GM12878 (cell line): Measurements from ENCODE around the gene PROM1. TPM values are rescaled to one million over a fixed set of nuclear protein-coding genes. Genes with fewer than 3 reads are reported as not detected.

Experiments used
- ATAC-seq: fragments of 200-7000 bp; cut with Tn5 transposase; 3 replicates; pipeline ENCODE4 v1.9.1; 2020; ENCODE audit warnings: mild to moderate bottlenecking, moderate library complexity
- BruUV-seq: library from RNA; stranded (reverse); fragments of 400-500 nt; replicated peaks from 2 replicates; lab custom pipeline; 2021; lab: Mats Ljungman, UMichigan
- CTCF ChIA-PET: fragments of 300-600 bp; sonication (Branson Sonifier 250); formaldehyde crosslinking; extraction: SDS; loops from one replicate; lab custom pipeline; 2021; ENCODE audit warnings: inconsistent platforms; lab: Yijun Ruan, JAX
- POLR2A ChIA-PET: fragments of 350-600 bp; formaldehyde crosslinking; extraction: SDS; loops from one replicate; lab custom pipeline; 2021; ENCODE audit warnings: inconsistent platforms; lab: Charles Lee
- RAD21 ChIA-PET: fragments of 300-600 bp; sonication (Branson Sonifier 250); formaldehyde crosslinking; loops from one replicate; lab custom pipeline; 2023; ENCODE audit warnings: antibody characterized with exemption; ENCODE audit not compliant: unreplicated experiment; lab: Charles Lee
- SMC1A ChIA-PET: fragments of 300-600 bp; sonication (Branson Sonifier 250); formaldehyde crosslinking; loops from one replicate; lab custom pipeline; 2023; ENCODE audit not compliant: unreplicated experiment, uncharacterized antibody; lab: Charles Lee
- DNase-seq: peaks from one replicate; pipeline ENCODE4 v3.0.0-alpha.2; 2011; ENCODE audit warnings: low read depth, low spot score
- FAIRE-seq: peaks from 3 replicates; lab custom pipeline; 2011; peaks lifted over from hg19 to GRCh38; lab: Jason Lieb, UNC
- H2AFZ ChIP-seq: 2 replicates; pipeline ENCODE4 v1.6.0; 2011; ENCODE audit warnings: low read depth, low read length, control low read depth; ENCODE audit not compliant: control insufficient read depth
- H3K27ac ChIP-seq: 2 replicates; pipeline ENCODE4 v1.5.1; 2011; ENCODE audit warnings: control low read depth; ENCODE audit not compliant: control insufficient read depth, insufficient read depth
- H3K27me3 ChIP-seq, 2 experiments: replicated peaks in 1 of 2; 2 replicates each; pipeline versions ENCODE4 v1.6.0 to v1.6.1; 2011; ENCODE audit warnings: low read length in 1 of 2; ENCODE audit not compliant: control insufficient read depth in 2 of 2, insufficient read depth in 2 of 2
- H3K36me3 ChIP-seq, 2 experiments: 2 replicates each; pipeline ENCODE4 v1.5.1; 2011; ENCODE audit warnings: low read length in 1 of 2; ENCODE audit not compliant: control insufficient read depth in 2 of 2, insufficient read depth in 2 of 2
- H3K4me1 ChIP-seq: 2 replicates; pipeline ENCODE4 v1.6.1; 2011; ENCODE audit warnings: mild to moderate bottlenecking, low read length, moderate library complexity, mixed read lengths; ENCODE audit not compliant: control insufficient read depth, insufficient read depth
- H3K4me2 ChIP-seq: 2 replicates; pipeline ENCODE4 v1.6.0; 2011; ENCODE audit warnings: control low read depth; ENCODE audit not compliant: control insufficient read depth, insufficient read depth
- H3K4me3 ChIP-seq: fragments of 200-600 bp; sonication (generic); 2 replicates; pipeline ENCODE4 v1.5.1; 2016
- H3K79me2 ChIP-seq: 2 replicates; pipeline ENCODE4 v1.6.0; 2011; ENCODE audit warnings: low read length; ENCODE audit not compliant: control insufficient read depth, insufficient read depth
- H3K9ac ChIP-seq: 2 replicates; pipeline ENCODE4 v1.8.0; 2011; ENCODE audit warnings: low read length, control low read depth, mixed read lengths; ENCODE audit not compliant: control insufficient read depth, insufficient read depth
- H3K9me3 ChIP-seq: replicated peaks from 3 replicates; pipeline ENCODE4 v1.5.1; 2011; ENCODE audit warnings: mild to moderate bottlenecking, low read length; ENCODE audit not compliant: control insufficient read depth, insufficient read depth
- H4K20me1 ChIP-seq: 2 replicates; pipeline ENCODE4 v1.6.0; 2011; ENCODE audit not compliant: control insufficient read depth, insufficient read depth
- ATF2 ChIP-seq: IDR thresholded peaks from 2 replicates; pipeline ENCODE4 v1.6.1; 2012; ENCODE audit warnings: low read length, inconsistent platforms
- CBFB ChIP-seq: IDR thresholded peaks from 2 replicates; pipeline ENCODE4 v1.6.1; 2016; ENCODE audit warnings: antibody characterized with exemption, low read depth
- CBX3 ChIP-seq: fragments of 200-600 bp; sonication (generic); IDR thresholded peaks from 2 replicates; pipeline ENCODE4 v1.6.1; 2016; ENCODE audit warnings: low read depth, borderline replicate concordance
- CBX5 ChIP-seq: sonication (generic); IDR thresholded peaks from 2 replicates; pipeline ENCODE4 v1.6.1; 2016; ENCODE audit warnings: low read depth, moderate library complexity, mild to moderate bottlenecking, inconsistent platforms
- CEBPZ ChIP-seq: fragments of 150-350 bp; IDR thresholded peaks from 2 replicates; pipeline ENCODE4 v1.6.1; 2016; ENCODE audit warnings: low read depth, low read length
- CHD2 ChIP-seq: IDR thresholded peaks from 2 replicates; pipeline ENCODE4 v1.6.1; 2011; ENCODE audit warnings: low read depth, low read length, improper control_type of control experiment, borderline replicate concordance
- CREM ChIP-seq: IDR thresholded peaks from 2 replicates; pipeline ENCODE4 v1.6.1; 2014; ENCODE audit warnings: antibody characterized with exemption, low read depth
- E4F1 ChIP-seq: fragments of 450-650 bp; IDR thresholded peaks from 2 replicates; pipeline ENCODE4 v1.6.1; 2018; ENCODE audit warnings: borderline replicate concordance, mild to moderate bottlenecking; ENCODE audit not compliant: partially characterized antibody
- EGR1 ChIP-seq, 2 experiments: IDR thresholded peaks; 1 replicate in 1 of 2; 2 replicates in 1 of 2; pipeline ENCODE4 v1.6.1; 2011 to 2012; ENCODE audit warnings: low read depth in 2 of 2, low read length in 2 of 2, borderline replicate concordance in 1 of 2, mild to moderate bottlenecking in 1 of 2, moderate library complexity in 1 of 2
- IKZF1 ChIP-seq: fragments of 450-650 bp; conservative IDR thresholded peaks from 2 replicates; pipeline ENCODE4 v1.6.1; 2017; ENCODE audit warnings: antibody characterized with exemption, mild to moderate bottlenecking
- KAT2A ChIP-seq: conservative IDR thresholded peaks from 2 replicates; pipeline ENCODE4 v1.6.1; 2011; ENCODE audit warnings: low read depth, low read length; ENCODE audit not compliant: control insufficient read depth
- NBN ChIP-seq: fragments of 450-650 bp; IDR thresholded peaks from 2 replicates; pipeline ENCODE4 v1.6.1; 2016
- NFIC ChIP-seq: IDR thresholded peaks from 2 replicates; pipeline ENCODE4 v1.6.1; 2012; ENCODE audit warnings: low read depth, mild to moderate bottlenecking, inconsistent platforms, low read length, moderate library complexity
- NR2C1 ChIP-seq: fragments of 450-650 bp; IDR thresholded peaks from 2 replicates; pipeline ENCODE4 v1.6.1; 2017; ENCODE audit warnings: antibody characterized with exemption, mild to moderate bottlenecking, moderate library complexity
- NR2F1 ChIP-seq: fragments of 450-650 bp; conservative IDR thresholded peaks from 2 replicates; pipeline ENCODE4 v1.6.1; 2017; ENCODE audit warnings: mild to moderate bottlenecking
- PAX8 ChIP-seq: fragments of 450-650 bp; IDR thresholded peaks from 2 replicates; pipeline ENCODE4 v1.6.1; 2017; ENCODE audit warnings: mild to moderate bottlenecking, moderate library complexity
- POU2F2 ChIP-seq: IDR thresholded peaks from 3 replicates; pipeline ENCODE4 v1.6.1; 2011; ENCODE audit warnings: low read depth, mild to moderate bottlenecking, low read length, borderline replicate concordance
- RB1 ChIP-seq: fragments of 450-650 bp; formaldehyde crosslinking; IDR thresholded peaks from 2 replicates; pipeline ENCODE4 v1.6.1; 2017; ENCODE audit warnings: mild to moderate bottlenecking, borderline replicate concordance
- RELA ChIP-seq: fragments of 450-650 bp; IDR thresholded peaks from 2 replicates; pipeline ENCODE4 v1.8.0; 2014; ENCODE audit warnings: borderline replicate concordance; ENCODE audit not compliant: partially characterized antibody
- SRF ChIP-seq, 2 experiments: IDR thresholded peaks; 2 replicates each; pipeline ENCODE4 v1.6.1; 2011; ENCODE audit warnings: low read depth in 2 of 2, low read length in 2 of 2, mild to moderate bottlenecking in 1 of 2, moderate library complexity in 1 of 2
- WGBS: methylation state at CpG from one replicate; pipeline ENCODE4 v1.1.6; 2016; ENCODE audit warnings: low lambda C conversion rate; ENCODE audit not compliant: insufficient replicate concordance, insufficient coverage; ENCODE audit errors: missing lambda C conversion rate; 5-methylcytosine and 5-hydroxymethylcytosine counted together
- in situ Hi-C: fragments of 300-500 bp; cut with MboI; formaldehyde crosslinking; loops from 9 replicates; pipeline ENCODE4 v1.14.3; 2018; ENCODE audit warnings: mixed read lengths
- intact Hi-C: fragments of 100-400 bp; cut with micrococcal nuclease; formaldehyde crosslinking; loops from one replicate; pipeline ENCODE4 v1.14.2; 2022; ENCODE audit not compliant: unreplicated experiment
- polyA plus RNA-seq, 11 experiments: library from polyadenylated mRNA; depleted of rRNA in 4 of 11; unstranded in 6 of 11; stranded (reverse) in 5 of 11; fragments of >200 nt; fragmentation: Nextera tagmentation in 4 of 11; fragmentation: Illumina TruSeq in 1 of 11; extraction: Ambion mirVana in 4 of 11; extraction: Trizol in 1 of 11; gene quantifications; 1 replicate in 1 of 11; 2 replicates in 10 of 11; pipeline versions ENCODE4 v1.2.1 to v1.2.3, GENCODE V29; 2011 to 2016; ENCODE audit warnings: inconsistent platforms in 2 of 11, missing spikeins in 2 of 11, low read depth in 1 of 11
- total RNA-seq, 4 experiments: library from RNA; depleted of rRNA in 3 of 4; stranded (reverse); fragments of >200 nt in 3 of 4; fragmentation: Illumina TruSeq in 1 of 4; extraction: Trizol in 1 of 4; gene quantifications; 2 replicates each; pipeline versions ENCODE4 v1.2.1 to v1.2.3, GENCODE V29; 2013 to 2021

PROM1 gene
- total and polyA plus RNA-seq, 10 of the 15 experiments (the other 5 are each of a cell fraction or from before 2014, with no cell fraction given): 0.08 to 0.31 (median 0.18) TPM; not detected in 7

GRCh38 chr4:15989424-15989823, 94.4 kb downstream of the PROM1 start:
- WGBS: 40% methylated on average over 6 of the region's 6 CpGs
- ChIA-PET SMC1A (no interaction called here), RAD21 (no interaction called here), CTCF (interaction anchor here (1.0 to 1.3 kb wide), 3 partner anchors 11 to 216 kb away, joined by 3 to 4 read pairs (median 3); no protein-coding TSS in a partner anchor), POLR2A (no interaction called here)
- H3K9ac ChIP-seq: no peak overlapping the region
- H4K20me1 ChIP-seq: no peaks in the 10 kb centered on the region
- DNase-seq (no peak), ATAC-seq (no peak), FAIRE-seq (no peak)
- no TSS peak for BruUV-seq
- peaks cover 0 to 5% of the 10 kb centered on the region in 2 experiments; a peak in 2 of 4 replicates for H3K27me3 ChIP-seq
- intact Hi-C loops: no loop called here
- no peaks in the 10 kb centered on the region for H3K79me2 ChIP-seq
- no peaks in the 10 kb centered on the region for H3K9me3 ChIP-seq
- no peak overlapping the region for H2AFZ ChIP-seq
- no peak overlapping the region for H3K27ac ChIP-seq
- TF ChIP-seq CBFB (no peak), SRF (IDR thresholded peaks at IDR 0.05; ENCODE audit: low read depth in 2 of 2, low read length in 2 of 2) (no peak), NBN (no peak), NR2F1 (no peak), E4F1 (no peak), NFIC (no peak), EGR1 (IDR thresholded peaks at IDR 0.05; ENCODE audit: borderline replicate concordance in 1 of 2, low read depth in 2 of 2, low read length in 2 of 2) (no peak), CEBPZ (no peak), KAT2A (no peak), CBX3 (no peak), RB1 (no peak), CREM (no peak), PAX8 (no peak), POU2F2 (no peak), RELA (no peak), CHD2 (no peak), NR2C1 (no peak), CBX5 (no peak), ATF2 (no peak), IKZF1 (no peak)
- no peak overlapping the region for H3K4me3 ChIP-seq
- H3K36me3 ChIP-seq: no peaks in the 10 kb centered on the region
- H3K4me1 ChIP-seq: no peaks in the 10 kb centered on the region
- in situ Hi-C loops: no loop called here
- H3K4me2 ChIP-seq: no peak overlapping the region
